GM21723 (cell line): Measurements from ENCODE around the gene PDPN.
"Not testable (repeated sequence)": the region's sequence is repeated elsewhere in the genome, so short reads cannot be mapped to it uniquely, and the experiment has no call there.

Source experiments
- ATAC-seq: cut with Tn5 transposase; IDR thresholded peaks from one replicate; pipeline ENCODE4 v1.9.1; 2021; ENCODE audit warnings: mild to moderate bottlenecking, moderate library complexity; ENCODE audit not compliant: unreplicated experiment

The PDPN gene, protein sequence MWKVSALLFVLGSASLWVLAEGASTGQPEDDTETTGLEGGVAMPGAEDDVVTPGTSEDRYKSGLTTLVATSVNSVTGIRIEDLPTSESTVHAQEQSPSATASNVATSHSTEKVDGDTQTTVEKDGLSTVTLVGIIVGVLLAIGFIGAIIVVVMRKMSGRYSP

GRCh38 chr1:13583595-13583965 lies at the start of gene PDPN:
PDPN (plus strand) TSS chr1:13583832; CDS start chr1:13584034, 202 bp downstream.
- ATAC-seq, result no peak

GRCh38 chr1:13535227-13535626 lies 48.4 kb upstream of the PDPN start:
- ATAC-seq, result no peak

DNA sequence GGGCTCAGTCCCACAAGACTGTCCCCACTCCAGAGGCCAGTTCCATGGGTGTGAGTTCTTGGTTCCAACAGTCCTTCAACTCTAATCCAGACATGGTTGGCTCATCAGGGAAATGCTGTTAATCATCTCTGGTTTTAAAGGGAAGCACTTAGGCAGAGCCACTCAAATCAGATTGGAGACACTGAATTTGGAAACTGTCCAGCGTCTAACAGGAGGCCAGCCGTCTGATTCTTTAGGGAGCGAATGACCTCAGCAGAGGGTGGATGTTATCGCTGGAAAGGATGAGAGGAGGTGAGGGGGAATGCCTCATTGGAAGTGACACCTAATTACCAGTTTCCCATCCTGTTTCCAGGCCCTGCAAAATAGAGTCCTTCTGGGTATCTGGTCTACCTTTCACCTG lies 47.1 kb upstream of the PDPN start:
- ATAC-seq, result no peak

DNA sequence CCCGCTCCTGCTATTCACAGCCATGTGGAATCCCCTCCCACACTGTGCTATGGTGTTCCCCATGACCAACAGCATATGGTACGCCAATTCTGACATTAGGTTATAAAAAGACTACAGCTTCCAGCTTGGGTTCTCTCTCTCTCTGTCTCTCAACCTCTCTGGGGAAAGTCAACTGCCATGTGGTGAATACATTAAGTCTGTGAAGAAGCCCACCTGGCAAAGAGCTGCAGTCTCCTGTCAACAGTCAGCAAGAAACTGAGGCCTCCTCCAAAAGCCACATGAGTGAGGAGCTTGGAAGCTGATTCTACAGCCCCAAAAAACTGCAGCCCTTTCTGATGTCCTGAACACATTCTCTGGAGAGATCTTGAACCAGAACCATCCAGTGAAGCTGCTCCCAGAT lies 44.8 kb upstream of the PDPN start:
- no peak for ATAC-seq

- no peak for ATAC-seq
These were observed 43.9 kb upstream of the PDPN start for GRCh38 chr1:13539683-13540082.

- ATAC-seq, result no peak
These were observed 42.8 kb upstream of the PDPN start for GRCh38 chr1:13540866-13541265.

DNA sequence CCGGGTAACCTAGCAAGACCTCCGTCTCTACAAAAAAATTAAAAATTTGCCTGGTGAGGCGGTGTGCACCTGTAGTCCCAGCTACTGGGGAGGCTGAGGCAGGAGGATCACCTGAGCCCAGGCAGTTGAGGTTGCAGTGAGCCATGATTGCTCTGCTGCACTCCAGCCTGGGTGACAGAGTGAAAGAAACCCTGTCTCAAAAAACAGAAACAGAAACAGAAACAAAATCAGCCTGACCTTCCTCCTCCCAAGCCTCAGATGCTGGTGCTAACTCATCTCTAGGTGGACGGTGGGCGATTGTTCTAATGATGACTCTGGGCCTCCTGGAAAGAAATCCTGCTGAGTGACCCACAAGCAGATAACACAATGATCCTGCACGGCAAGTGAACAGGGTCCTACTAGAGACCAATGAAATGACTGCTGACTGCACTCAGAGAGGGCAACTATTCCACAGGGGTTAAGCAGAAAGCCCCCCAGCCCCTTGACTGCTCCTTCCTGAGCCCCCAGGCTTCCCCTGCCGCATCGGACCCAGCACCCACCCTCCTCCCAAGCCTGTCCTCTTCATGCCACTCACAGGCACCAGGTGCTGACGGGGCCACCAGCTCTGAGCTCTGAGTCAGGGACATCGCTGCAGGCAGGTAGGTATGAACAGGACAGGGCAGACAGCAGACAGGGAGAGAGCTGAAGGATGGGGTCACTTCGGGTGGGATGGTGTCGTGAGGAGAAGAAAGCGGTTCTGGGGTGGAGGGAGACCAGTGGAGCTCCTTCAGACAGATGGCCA lies 42.0 kb upstream of the PDPN start:
- ATAC-seq, result no peak

GRCh38 chr1:13543451-13544220 lies 40.0 kb upstream of the PDPN start:
- ATAC-seq, result no peak

GRCh38 chr1:13544221-13544556 lies 39.4 kb upstream of the PDPN start:
- no peak for ATAC-seq

GRCh38 chr1:13546791-13547190 lies 36.8 kb upstream of the PDPN start:
- no peak for ATAC-seq

DNA sequence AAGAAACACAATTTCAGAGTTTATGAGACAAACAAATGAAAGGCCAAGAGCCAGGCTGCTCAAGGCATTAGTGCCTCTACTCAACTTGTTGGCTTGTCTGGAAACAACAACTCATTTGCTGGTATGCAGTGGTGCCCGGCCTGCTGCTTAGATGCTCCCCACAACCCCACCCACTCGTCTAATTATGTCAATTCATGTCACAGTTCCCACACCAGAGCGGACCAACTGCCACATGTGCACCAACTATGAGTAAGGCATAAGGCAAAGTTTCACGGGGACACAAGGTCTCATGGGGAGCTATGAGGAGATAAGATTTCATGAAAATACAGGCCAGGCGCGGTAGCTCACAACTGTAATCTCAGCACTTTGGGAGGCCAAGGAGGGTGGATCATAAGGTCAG lies 35.4 kb upstream of the PDPN start:
- ATAC-seq, result no peak

DNA sequence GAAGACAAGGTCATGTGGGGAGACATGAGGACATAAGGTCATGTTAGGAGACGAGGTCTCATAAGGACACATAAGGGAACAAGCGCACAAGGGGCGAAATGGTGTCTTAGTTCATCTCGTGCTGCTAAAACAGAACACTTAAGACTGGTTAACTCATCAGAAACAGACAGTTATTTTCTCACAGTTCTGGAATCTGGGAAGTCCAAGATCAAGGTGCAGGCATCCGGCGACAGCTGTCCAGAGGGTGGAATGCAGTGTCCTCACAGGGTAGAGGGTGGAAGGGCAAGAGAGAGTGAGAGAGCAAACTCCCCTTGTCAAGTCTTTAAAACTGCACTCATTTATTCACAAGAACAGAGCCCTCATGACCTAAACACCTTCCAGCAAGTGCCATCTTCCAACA lies 34.6 kb upstream of the PDPN start:
- ATAC-seq, result no peak

DNA sequence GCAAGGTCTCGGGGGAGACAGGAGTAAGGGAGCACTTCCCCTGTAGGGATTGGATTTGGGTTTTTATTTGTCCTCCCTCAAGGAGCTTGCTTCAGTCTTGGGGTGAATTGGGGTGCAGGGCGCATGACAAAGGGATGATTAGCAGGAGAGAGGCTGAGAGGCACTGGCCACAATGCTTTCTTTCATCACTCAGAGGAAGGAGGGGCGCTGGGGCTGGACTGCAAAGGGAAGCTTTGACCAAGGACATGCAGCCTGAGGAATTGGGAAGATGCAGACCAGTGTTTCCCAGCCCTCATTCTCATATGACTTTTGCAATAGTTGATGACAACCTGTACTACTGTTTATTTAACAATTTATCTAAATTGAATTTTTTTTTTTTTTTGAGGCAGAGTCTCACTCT lies 34.1 kb upstream of the PDPN start:
- no peak for ATAC-seq

DNA sequence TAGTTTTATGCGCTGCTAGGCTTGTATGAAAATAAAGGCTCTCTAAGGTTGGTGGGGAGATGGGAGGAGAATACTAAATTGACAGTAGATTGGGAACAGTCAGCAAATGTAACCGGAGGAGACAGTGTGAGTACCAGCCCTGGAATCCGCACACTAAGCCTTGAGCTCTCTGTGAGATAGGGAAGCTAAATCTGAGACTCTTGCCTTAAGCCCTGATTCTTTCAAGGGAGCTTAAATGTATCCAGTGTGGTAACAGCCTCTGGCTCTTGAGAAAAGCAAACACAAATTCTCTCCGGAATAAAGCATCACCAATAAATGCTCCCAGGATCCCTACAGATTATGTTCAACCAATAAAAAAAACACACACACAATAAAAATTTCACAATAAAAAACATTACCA lies 33.0 kb upstream of the PDPN start:
- no peak for ATAC-seq

GRCh38 chr1:13554798-13555197 lies 28.8 kb upstream of the PDPN start:
- ATAC-seq, result no peak

GRCh38 chr1:13556224-13556764 lies 27.3 kb upstream of the PDPN start:
- no peak for ATAC-seq

DNA sequence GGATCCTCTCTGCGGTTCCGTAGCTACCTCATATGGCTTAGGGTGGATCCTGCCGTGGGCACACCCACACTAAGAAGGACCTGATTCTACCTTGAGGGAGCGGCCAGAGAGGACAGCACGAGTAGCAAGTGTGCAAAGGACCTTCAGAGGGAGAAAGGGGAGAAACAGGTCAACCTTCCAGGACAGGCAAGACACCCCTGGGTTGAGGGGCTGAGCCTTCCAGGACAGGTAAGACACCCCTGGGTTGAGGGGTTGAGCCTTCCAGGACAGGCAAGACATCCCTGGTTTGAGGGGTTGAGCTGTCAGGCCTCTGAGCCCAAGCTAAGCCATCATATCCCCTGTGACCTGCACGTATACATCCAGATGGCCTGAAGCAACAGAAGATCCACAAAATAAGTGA lies 23.1 kb upstream of the PDPN start:
- no peak for ATAC-seq

DNA sequence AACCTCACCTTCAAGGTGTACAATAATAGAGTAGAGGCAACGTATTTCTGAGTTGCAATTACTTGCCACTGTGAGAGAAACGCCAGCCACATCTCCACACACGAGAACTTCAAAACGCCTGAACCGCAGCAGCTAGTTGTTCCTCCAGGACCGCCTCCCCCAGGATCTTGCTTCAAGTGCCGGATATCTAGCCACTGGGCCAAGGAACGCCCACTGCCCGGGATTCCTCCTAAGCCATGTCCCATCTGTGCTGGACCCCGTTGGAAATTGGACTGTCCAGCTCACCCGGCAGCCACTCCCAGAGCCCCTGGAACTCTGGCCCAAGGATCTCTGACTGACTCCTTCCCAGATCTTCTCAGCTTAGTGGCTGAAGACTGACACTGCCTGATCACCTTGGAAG lies 20.7 kb upstream of the PDPN start:
- ATAC-seq, result not testable (repeated sequence)

GRCh38 chr1:13564073-13564472 lies 19.6 kb upstream of the PDPN start:
- ATAC-seq, result no peak

- ATAC-seq, result not testable (repeated sequence)
These were observed 13.2 kb upstream of the PDPN start for GRCh38 chr1:13570435-13570834.

GRCh38 chr1:13570924-13571323 lies 12.7 kb upstream of the PDPN start:
- ATAC-seq, result no peak

GRCh38 chr1:13573586-13573985 lies 10.0 kb upstream of the PDPN start:
- ATAC-seq, result no peak
